Cerebellar nuclear complex (tissue), 1 donor: ENCODE results near the gene GP9.
"Not testable (repeated sequence)": the region's sequence is repeated elsewhere in the genome, so short reads cannot be mapped to it uniquely, and the experiment has no call there.

Experiments used
- DNase-seq, 2 experiments: peaks; one replicate each; lab custom pipeline; 2025; lab: John Stamatoyannopoulos, UW

GP9 gene

GRCh38 chr3:129070086-129070885 is 9.7 kb downstream of the GP9 start:
- no peak for DNase-seq

- DNase-seq = no peak
These were observed 16.6 kb downstream of the GP9 start for GRCh38 chr3:129077222-129077621.

- DNase-seq = no peak
These were observed 17.9 kb downstream of the GP9 start for GRCh38 chr3:129078510-129078909.

DNA sequence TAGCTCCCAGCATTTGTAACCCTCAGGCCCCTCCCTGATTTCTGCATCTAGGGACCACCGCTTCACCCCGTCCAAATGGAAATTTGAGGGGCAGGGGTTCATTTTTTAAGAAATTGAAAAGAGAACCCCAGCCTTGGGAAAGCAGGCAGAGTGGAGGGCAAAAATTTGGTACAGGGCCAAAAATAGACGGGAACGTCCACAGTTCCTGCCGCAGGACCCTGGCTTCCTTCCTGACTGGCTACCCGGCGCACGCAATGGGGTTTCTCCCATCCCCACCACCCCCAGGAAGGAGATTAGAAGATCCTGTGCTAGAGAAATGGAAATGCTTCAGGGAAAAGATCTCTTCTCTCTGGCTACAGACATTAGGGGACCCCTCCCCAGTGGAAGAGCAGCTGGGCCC is 20.9 kb downstream of the GP9 start:
- no peak for DNase-seq

DNA sequence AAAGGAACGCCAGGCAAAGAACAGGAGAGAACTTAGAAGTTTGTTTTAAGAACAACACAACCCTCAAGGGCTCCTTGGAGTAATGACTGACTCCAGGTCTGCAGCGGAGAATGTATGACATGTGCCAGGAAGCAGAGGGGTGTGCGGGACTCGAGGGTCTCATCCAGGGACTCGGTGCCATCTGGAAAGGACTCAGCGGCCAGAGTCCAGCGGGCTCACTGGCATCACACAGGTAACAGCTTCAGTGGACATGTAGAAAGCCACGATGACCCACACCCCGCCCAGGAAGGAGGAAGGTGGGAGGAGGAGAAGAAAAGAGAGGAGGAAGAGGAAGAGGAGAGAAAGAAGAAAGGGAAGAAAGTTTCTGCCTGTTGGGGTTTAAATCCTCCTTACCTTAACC is 21.4 kb downstream of the GP9 start:
- no peak for DNase-seq

DNA sequence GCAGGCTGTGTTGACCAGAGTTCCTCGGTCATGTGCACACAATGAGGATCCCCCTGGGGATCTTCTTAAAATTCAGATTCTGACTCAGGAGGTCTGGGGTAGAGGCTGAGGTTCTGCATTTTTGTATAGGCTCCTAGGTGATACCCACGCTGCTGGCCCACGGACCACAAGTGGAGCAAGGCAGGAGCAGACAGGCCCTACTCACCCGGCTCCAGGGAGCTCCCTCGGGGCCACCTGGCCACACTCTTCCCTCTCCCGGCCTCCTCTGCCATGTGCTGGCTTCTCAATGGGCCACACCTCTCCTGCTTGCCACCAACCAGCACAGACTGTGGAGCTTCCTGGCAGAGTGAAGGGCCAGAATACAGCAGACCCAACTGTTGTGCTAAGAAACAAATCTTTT is 23.9 kb downstream of the GP9 start:
- no peak for DNase-seq

DNA sequence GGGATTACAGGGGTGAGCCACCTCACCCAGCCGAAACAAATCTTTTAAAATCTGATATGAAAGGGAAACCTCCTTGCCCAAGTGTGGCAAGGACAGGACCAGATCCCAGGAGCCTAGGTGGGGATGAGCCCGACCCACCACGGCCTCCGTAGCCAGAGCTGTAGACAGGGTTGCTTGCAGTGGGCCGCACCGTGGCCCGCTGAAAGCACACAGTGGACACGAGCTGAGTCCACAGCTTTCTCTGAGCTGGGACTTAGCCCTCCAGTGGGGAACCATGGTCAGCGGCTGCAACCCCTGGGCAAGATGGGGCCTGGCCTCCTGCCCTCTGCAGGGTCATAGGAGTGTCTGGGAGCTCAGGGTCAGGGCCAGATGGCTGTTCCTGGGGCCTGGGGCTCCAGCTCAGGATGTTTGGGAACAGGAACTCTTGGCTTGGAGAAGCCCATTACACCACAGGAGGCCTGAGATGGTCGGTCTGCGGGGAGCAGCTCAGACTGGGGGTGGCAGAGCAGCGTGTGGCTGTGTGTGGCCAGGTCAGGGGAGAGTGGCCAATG is 24.7 kb downstream of the GP9 start:
- DNase-seq = no peak

- DNase-seq = no peak
These were observed 25.2 kb downstream of the GP9 start for GRCh38 chr3:129085818-129086217.

- DNase-seq = no peak
These were observed 26.6 kb downstream of the GP9 start for GRCh38 chr3:129087138-129087702.

- DNase-seq = not testable (repeated sequence)
These were observed 27.3 kb downstream of the GP9 start for GRCh38 chr3:129087904-129088303.

DNA sequence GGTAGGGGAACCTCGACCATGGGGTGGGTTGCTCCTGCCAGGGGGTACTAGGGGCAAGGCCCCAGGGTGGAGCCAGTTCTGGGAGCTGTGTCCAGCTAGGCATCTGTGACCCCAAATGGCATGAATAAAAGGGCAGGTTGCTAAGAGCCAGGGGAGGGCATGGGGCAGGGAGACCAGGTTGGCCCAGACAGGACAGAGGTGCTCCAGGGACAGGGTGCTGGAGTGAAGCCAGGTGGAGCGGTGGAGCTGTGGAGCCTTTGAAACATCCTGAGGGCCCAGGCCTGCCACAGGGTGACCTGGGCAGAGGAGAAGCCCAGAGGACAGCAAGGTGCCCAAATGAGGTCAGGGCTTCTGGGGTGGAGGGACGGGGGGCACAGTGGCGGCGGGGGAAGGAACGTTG is 27.7 kb downstream of the GP9 start:
- not testable (repeated sequence) for DNase-seq

GRCh38 chr3:129095285-129095684 is 34.7 kb downstream of the GP9 start:
- DNase-seq = no peak

GRCh38 chr3:129100274-129100673 is 39.7 kb downstream of the GP9 start:
- DNase-seq = no peak

GRCh38 chr3:129101370-129102138 is 41.0 kb downstream of the GP9 start:
- no peak for DNase-seq

DNA sequence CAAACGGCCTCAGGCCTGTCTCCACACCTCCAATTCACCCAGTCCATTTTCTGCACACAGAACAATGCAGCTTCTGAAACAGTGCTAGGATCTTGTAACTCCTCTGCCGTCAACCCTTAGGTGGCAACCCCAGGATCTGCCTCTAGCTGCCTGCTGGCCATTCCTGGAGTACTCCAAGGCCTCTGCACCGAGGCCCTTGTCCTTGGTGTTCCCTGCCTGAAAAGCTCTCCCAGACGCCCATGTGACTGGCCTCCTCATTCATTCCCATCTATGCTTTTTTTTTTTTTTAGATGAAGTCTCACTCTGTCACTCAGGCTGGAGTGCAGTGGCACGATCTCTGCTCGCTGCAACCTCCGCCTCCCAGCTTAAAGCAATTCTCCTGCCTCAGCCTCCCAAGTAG is 42.7 kb downstream of the GP9 start:
- DNase-seq = no peak

- no peak for DNase-seq
These were observed 43.5 kb downstream of the GP9 start for GRCh38 chr3:129104051-129104450.

GRCh38 chr3:129104498-129105079 is 44.0 kb downstream of the GP9 start:
- DNase-seq = no peak

- DNase-seq = no peak
These were observed 45.3 kb downstream of the GP9 start for GRCh38 chr3:129105862-129106261.

GRCh38 chr3:129106320-129106719 is 45.7 kb downstream of the GP9 start:
- peak; percentile 62 to 86 for DNase-seq

GRCh38 chr3:129106866-129107565 is 46.4 kb downstream of the GP9 start:
- DNase-seq = peak; percentile 6 to 61

DNA sequence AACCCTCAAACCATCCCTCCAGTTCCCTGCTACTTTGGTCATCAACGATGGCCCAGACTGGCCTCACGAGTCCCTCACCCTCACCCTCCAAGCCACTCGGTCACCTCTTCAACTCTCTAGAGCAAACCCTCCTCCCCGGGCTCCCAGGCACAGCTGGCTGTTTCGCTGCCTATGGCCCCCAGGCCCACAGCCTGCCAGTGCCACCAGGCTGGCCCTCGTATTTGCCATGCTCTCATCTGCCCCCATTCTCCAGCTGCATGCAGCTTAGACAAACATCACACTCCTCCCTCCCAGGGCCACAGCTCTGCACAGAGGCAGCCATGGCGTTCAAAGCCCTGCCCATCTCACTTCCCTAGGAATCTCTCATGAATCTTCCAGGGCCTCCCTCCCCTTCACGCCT is 47.2 kb downstream of the GP9 start:
- no peak for DNase-seq
